GF-D8 (cell line): Measurements from ENCODE around the gene TIMM23B.
"Not testable (repeated sequence)": the region's sequence is repeated elsewhere in the genome, so short reads cannot be mapped to it uniquely, and the experiment has no call there.

Source experiments
- DNase-seq: peaks from one replicate; lab custom pipeline; 2025; lab: John Stamatoyannopoulos, UW

Gene TIMM23B

GRCh38 chr10:49977756-49978155 is 35.9 kb downstream of the TIMM23B start:
- DNase-seq: not testable (repeated sequence)

- not testable (repeated sequence) for DNase-seq
Observed at GRCh38 chr10:49987207-49987606, 45.4 kb downstream of the TIMM23B start.

- not testable (repeated sequence) for DNase-seq
Observed at GRCh38 chr10:49988376-49988775, 46.5 kb downstream of the TIMM23B start, which contains the start of gene AGAP6. AGAP6 (plus strand) TSS chr10:49988406; CDS start chr10:49988716, 310 bp downstream.

- DNase-seq: not testable (repeated sequence)
Observed at GRCh38 chr10:49995321-49995720, 53.5 kb downstream of the TIMM23B start.

GRCh38 chr10:50014024-50014423 is 72.2 kb downstream of the TIMM23B start:
- DNase-seq: not testable (repeated sequence)

- not testable (repeated sequence) for DNase-seq
Observed at GRCh38 chr10:50015596-50016220, 73.9 kb downstream of the TIMM23B start.

GRCh38 chr10:50016926-50017325 is 75.1 kb downstream of the TIMM23B start:
- DNase-seq: not testable (repeated sequence)

GRCh38 chr10:50017646-50018045 is 75.8 kb downstream of the TIMM23B start:
- DNase-seq: not testable (repeated sequence)

GRCh38 chr10:50019279-50019678 is 77.4 kb downstream of the TIMM23B start:
- DNase-seq: not testable (repeated sequence)

- not testable (repeated sequence) for DNase-seq
Observed at GRCh38 chr10:50020451-50021024, 78.7 kb downstream of the TIMM23B start.

- DNase-seq: no peak
Observed at GRCh38 chr10:50021646-50022045, 79.8 kb downstream of the TIMM23B start.
